ENCODE measurements around the gene ADRA2B.
A peak's percentile ranks its signal among the peaks of the same experiment; 100 is the strongest.
"Not testable (repeated sequence)": the region's sequence is repeated elsewhere in the genome, so short reads cannot be mapped to it uniquely, and the experiment has no call there.

The ADRA2B gene

GRCh38 chr2:96116424-96116878 lies at the start of gene ADRA2B:
ADRA2B (minus strand) TSS chr2:96116571; CDS start chr2:96116149, 422 bp downstream.
- no peak for DNase-seq

GRCh38 chr2:96164459-96165184 lies 48.3 kb upstream of the ADRA2B start:
- no peak for DNase-seq

- no peak for DNase-seq
Observed at GRCh38 chr2:96163768-96164429, 47.5 kb upstream of the ADRA2B start.

GRCh38 chr2:96163415-96163767 lies 47.0 kb upstream of the ADRA2B start:
- DNase-seq, result no peak

GRCh38 chr2:96161898-96162297 lies 45.5 kb upstream of the ADRA2B start:
- no peak for DNase-seq

GRCh38 chr2:96160366-96160765 lies 44.0 kb upstream of the ADRA2B start:
- not testable (repeated sequence) for DNase-seq

GRCh38 chr2:96159084-96159830 lies 42.9 kb upstream of the ADRA2B start:
- no peak for DNase-seq

GRCh38 chr2:96158554-96158940 lies 42.2 kb upstream of the ADRA2B start:
- no peak for DNase-seq

- DNase-seq, result peak; percentile 72
Observed at GRCh38 chr2:96157649-96158553, 41.5 kb upstream of the ADRA2B start.

GRCh38 chr2:96156926-96157648 lies 40.7 kb upstream of the ADRA2B start:
- no peak for DNase-seq

GRCh38 chr2:96156011-96156820 lies 39.8 kb upstream of the ADRA2B start:
- no peak for DNase-seq

- DNase-seq, result no peak
Observed at GRCh38 chr2:96154506-96155380, 38.4 kb upstream of the ADRA2B start.

GRCh38 chr2:96153991-96154431 lies 37.6 kb upstream of the ADRA2B start:
- DNase-seq, result no peak

GRCh38 chr2:96153291-96153713 lies 36.9 kb upstream of the ADRA2B start:
- no peak for DNase-seq

GRCh38 chr2:96152304-96153161 lies 36.2 kb upstream of the ADRA2B start:
- no peak for DNase-seq

- DNase-seq, result no peak
Observed at GRCh38 chr2:96151595-96152303, 35.4 kb upstream of the ADRA2B start.

GRCh38 chr2:96150791-96151594 lies 34.6 kb upstream of the ADRA2B start:
- DNase-seq, result no peak

Data from SIG-M5 (cell line).